ENCODE results near the gene SIX6. TPM values are rescaled to one million over a fixed set of nuclear protein-coding genes. Genes with fewer than 3 reads are reported as not detected.
"Not testable (repeated sequence)": the region's sequence is repeated elsewhere in the genome, so short reads cannot be mapped to it uniquely, and the experiment has no call there.

Gene SIX6
- total RNA-seq = not detected
- polyA plus RNA-seq = not detected
- long read RNA-seq, donor 1 = 0 reads
- long read RNA-seq, donor 2 = 0 reads

DNA sequence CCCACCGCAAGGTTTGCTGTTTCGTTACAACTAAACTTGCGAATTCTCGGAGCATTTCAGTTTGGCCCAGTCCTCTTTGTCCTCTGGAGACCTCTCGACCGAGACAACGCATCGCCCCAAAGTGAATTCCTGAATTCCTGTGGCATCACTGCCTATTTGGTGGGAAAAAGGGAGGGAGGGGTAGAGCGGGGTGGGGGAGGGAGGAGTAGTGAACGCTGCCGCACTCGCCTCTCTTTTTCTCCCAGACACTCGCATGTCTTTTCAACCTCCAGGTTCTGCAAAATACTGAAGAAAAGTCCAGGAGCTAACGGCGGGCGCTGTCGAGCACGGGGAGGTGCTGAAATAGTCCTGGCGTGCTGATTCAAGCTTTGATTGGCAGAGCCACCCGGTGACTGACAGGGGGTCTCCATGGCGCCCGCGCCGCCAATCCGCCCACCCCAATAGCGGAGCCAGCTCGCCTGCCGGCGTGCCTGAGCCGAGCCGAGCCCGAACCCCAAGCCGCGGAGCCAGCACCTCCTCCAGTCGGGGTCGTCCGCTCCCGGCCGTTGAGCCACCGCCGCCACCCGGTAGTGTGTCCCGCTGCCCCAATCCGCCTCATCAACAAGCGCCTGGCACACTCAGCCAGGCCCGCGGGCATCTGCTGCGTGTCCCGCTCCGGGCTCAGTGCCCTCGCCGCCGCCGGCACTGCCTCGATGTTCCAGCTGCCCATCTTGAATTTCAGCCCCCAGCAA, at the start of gene SIX6:
SIX6 (plus strand) TSS at position 440 of the 731 bp plus-strand sequence; CDS start at position 693, 253 bp downstream.
- no peak within 1 kb of the TSS for H3K27ac ChIP-seq (ENCODE audit: low read depth in 1 of 2, low read length in 2 of 2)
- H3K4me1 ChIP-seq (ENCODE audit: control insufficient read depth in 1 of 2, insufficient read depth in 2 of 2, low read length in 2 of 2) = no peaks in the 10 kb centered on the region
- peak in 1 of 2 donors; percentile 77 for DNase-seq
- no peak within 1 kb of the TSS for H3K4me3 ChIP-seq (ENCODE audit: low read length in 2 of 2)
- intact Hi-C loops (cut with DNase I) = no loop called here
- 1 to 2% methylated on average over 54 to 55 of the region's 55 CpGs for WGBS, 2 donors
- peaks cover 1% of the 10 kb centered on the region for H3K9me3 ChIP-seq (ENCODE audit: control insufficient read depth, low read length)
- peak; percentile 15 for ATAC-seq (ENCODE audit: low FRiP score)
- H3K36me3 ChIP-seq (ENCODE audit: control insufficient read depth in 1 of 2, insufficient read depth in 2 of 2, low read length in 1 of 2) = no peaks in the 10 kb centered on the region
- H3K27me3 ChIP-seq (ENCODE audit: control insufficient read depth in 1 of 2, insufficient read depth in 2 of 2, low read length in 1 of 2) = peaks cover 0 to 2% of the 10 kb centered on the region in 2 donors

DNA sequence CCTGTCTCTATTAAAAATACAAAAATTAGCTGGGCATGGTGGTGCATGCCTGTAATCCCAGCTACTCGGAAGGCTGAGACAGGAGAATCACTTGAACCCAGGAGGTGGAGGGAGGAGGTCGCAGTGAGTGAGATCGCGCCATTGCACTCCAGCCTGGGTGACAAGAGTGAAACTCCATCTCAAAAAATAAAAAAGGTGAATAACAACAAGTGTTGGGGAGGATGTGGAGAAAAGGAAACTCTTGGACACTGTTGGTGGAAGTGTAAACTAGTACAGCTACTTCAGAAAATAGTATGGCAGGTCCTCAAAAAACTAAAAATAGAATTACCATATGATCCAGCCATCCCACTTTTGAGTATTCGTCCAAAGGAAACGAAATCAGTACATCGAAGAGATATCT, 28.7 kb upstream of the SIX6 start:
- H3K4me3 ChIP-seq (ENCODE audit: low read length in 2 of 2); H3K27ac ChIP-seq (ENCODE audit: low read depth in 1 of 2, low read length in 2 of 2); DNase-seq; H3K27me3 ChIP-seq (ENCODE audit: control insufficient read depth in 1 of 2, insufficient read depth in 2 of 2, low read length in 1 of 2); H3K36me3 ChIP-seq (ENCODE audit: control insufficient read depth in 1 of 2, insufficient read depth in 2 of 2, low read length in 1 of 2); H3K4me1 ChIP-seq (ENCODE audit: control insufficient read depth in 1 of 2, insufficient read depth in 2 of 2, low read length in 2 of 2); H3K9me3 ChIP-seq (ENCODE audit: control insufficient read depth, low read length); ATAC-seq (ENCODE audit: low FRiP score); intact Hi-C loops (cut with DNase I): not testable (repeated sequence)
- WGBS, 2 donors = 92 to 95% methylated on average over 7 of the region's 7 CpGs

- no peak for ATAC-seq (ENCODE audit: low FRiP score)
- DNase-seq = no peak
- H3K4me3 ChIP-seq (ENCODE audit: low read length in 2 of 2) = no peak overlapping the region
- H3K4me1 ChIP-seq (ENCODE audit: control insufficient read depth in 1 of 2, insufficient read depth in 2 of 2, low read length in 2 of 2) = no peaks in the 10 kb centered on the region
- peaks cover 1% of the 10 kb centered on the region for H3K9me3 ChIP-seq (ENCODE audit: control insufficient read depth, low read length)
- no peaks in the 10 kb centered on the region for H3K36me3 ChIP-seq (ENCODE audit: control insufficient read depth in 1 of 2, insufficient read depth in 2 of 2, low read length in 1 of 2)
- no peak overlapping the region for H3K27ac ChIP-seq (ENCODE audit: low read depth in 1 of 2, low read length in 2 of 2)
- WGBS, 2 donors = 72 to 76% methylated on average over 1 of the region's 1 CpG
- intact Hi-C loops (cut with DNase I) = no loop called here
- peaks cover 0 to 3% of the 10 kb centered on the region in 2 donors for H3K27me3 ChIP-seq (ENCODE audit: control insufficient read depth in 1 of 2, insufficient read depth in 2 of 2, low read length in 1 of 2)
Observed at GRCh38 chr14:60482743-60483142, 26.2 kb upstream of the SIX6 start.

GRCh38 chr14:60485057-60485597, 23.8 kb upstream of the SIX6 start:
- 4 to 6% methylated on average over 25 of the region's 25 CpGs for WGBS, 2 donors
- DNase-seq (peak in 1 of 2 donors; percentile 67), ATAC-seq (ENCODE audit: low FRiP score) (peak; percentile 26)
- H3K27me3 ChIP-seq (ENCODE audit: control insufficient read depth in 1 of 2, insufficient read depth in 2 of 2, low read length in 1 of 2) = peaks cover 0 to 3% of the 10 kb centered on the region in 2 donors
- peaks cover 1% of the 10 kb centered on the region for H3K9me3 ChIP-seq (ENCODE audit: control insufficient read depth, low read length)
- intact Hi-C loops (cut with DNase I) = no loop called here
- no peak overlapping the region for H3K27ac ChIP-seq (ENCODE audit: low read depth in 1 of 2, low read length in 2 of 2)
- H3K4me3 ChIP-seq (ENCODE audit: low read length in 2 of 2) = no peak overlapping the region
- H3K4me1 ChIP-seq (ENCODE audit: control insufficient read depth in 1 of 2, insufficient read depth in 2 of 2, low read length in 2 of 2) = no peaks in the 10 kb centered on the region
- no peaks in the 10 kb centered on the region for H3K36me3 ChIP-seq (ENCODE audit: control insufficient read depth in 1 of 2, insufficient read depth in 2 of 2, low read length in 1 of 2)

DNA sequence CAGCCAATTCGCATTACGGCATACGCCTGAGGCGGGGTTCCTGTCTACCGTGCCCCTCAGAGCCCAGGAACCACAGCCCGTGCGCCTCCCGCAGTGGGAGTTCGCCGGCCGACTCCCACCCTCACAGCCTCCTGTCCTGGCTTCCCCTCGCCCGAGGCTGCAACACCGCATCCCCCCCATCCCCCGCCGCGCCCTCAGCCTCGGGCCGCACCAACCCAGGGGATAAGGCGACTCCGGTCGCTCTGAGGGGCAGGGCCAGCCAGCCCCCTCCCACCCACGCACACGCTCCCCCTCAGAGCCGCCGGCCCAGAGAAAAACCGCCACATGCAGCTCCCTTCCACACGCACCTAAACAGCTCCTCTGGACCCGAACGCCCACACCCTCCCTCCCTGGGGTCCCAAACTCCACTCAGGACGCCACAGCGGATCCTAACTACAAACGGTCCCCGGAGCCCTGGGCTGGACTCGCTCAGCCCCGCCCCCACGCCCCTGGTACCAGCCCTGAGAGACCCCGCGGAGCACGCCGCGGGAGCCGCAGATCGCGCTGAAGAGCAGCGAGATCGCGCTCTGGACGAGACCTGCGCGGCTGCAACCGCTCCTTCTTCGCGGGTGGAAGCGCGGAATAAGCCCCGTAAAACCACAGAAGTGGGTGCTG, 23.2 kb upstream of the SIX6 start, which contains the start of gene C14orf39:
C14orf39 (minus strand) TSS at position 466 of the 654 bp plus-strand sequence. CDS start 985 bp downstream, outside the sequence.
- DNase-seq = peak in 1 of 2 donors; percentile 57
- no peaks in the 10 kb centered on the region for H3K36me3 ChIP-seq (ENCODE audit: control insufficient read depth in 1 of 2, insufficient read depth in 2 of 2, low read length in 1 of 2)
- intact Hi-C loops (cut with DNase I) = no loop called here
- peaks cover 0 to 3% of the 10 kb centered on the region in 2 donors for H3K27me3 ChIP-seq (ENCODE audit: control insufficient read depth in 1 of 2, insufficient read depth in 2 of 2, low read length in 1 of 2)
- H3K4me1 ChIP-seq (ENCODE audit: control insufficient read depth in 1 of 2, insufficient read depth in 2 of 2, low read length in 2 of 2) = no peaks in the 10 kb centered on the region
- WGBS, 2 donors = 2% methylated on average over 56 to 57 of the region's 57 CpGs
- H3K4me3 ChIP-seq (ENCODE audit: low read length in 2 of 2) = no peak within 1 kb of the TSS
- no peak within 1 kb of the TSS for H3K27ac ChIP-seq (ENCODE audit: low read depth in 1 of 2, low read length in 2 of 2)
- peak; percentile 68 for ATAC-seq (ENCODE audit: low FRiP score)
- H3K9me3 ChIP-seq (ENCODE audit: control insufficient read depth, low read length) = peaks cover 1% of the 10 kb centered on the region

GRCh38 chr14:60487211-60487610, 21.7 kb upstream of the SIX6 start:
- Histone ChIP-seq H3K4me1 (ENCODE audit: control insufficient read depth in 1 of 2, insufficient read depth in 2 of 2, low read length in 2 of 2) (no peaks in the 10 kb centered on the region), H3K9me3 (ENCODE audit: control insufficient read depth, low read length) (peaks cover 1% of the 10 kb centered on the region), H3K4me3 (ENCODE audit: low read length in 2 of 2) (no peak overlapping the region), H3K36me3 (ENCODE audit: control insufficient read depth in 1 of 2, insufficient read depth in 2 of 2, low read length in 1 of 2) (no peaks in the 10 kb centered on the region), H3K27me3 (ENCODE audit: control insufficient read depth in 1 of 2, insufficient read depth in 2 of 2, low read length in 1 of 2) (peaks cover 0 to 3% of the 10 kb centered on the region in 2 donors), H3K27ac (ENCODE audit: low read depth in 1 of 2, low read length in 2 of 2) (no peak overlapping the region)
- ATAC-seq (ENCODE audit: low FRiP score) = no peak
- no peak for DNase-seq
- 26% methylated on average over 2 of the region's 2 CpGs for WGBS, 2 donors
- intact Hi-C loops (cut with DNase I) = no loop called here

GRCh38 chr14:60488175-60488574, 20.8 kb upstream of the SIX6 start:
- DNase-seq = no peak
- H3K4me1 ChIP-seq (ENCODE audit: control insufficient read depth in 1 of 2, insufficient read depth in 2 of 2, low read length in 2 of 2) = no peaks in the 10 kb centered on the region
- ATAC-seq (ENCODE audit: low FRiP score) = no peak
- intact Hi-C loops (cut with DNase I) = no loop called here
- no peak overlapping the region for H3K27ac ChIP-seq (ENCODE audit: low read depth in 1 of 2, low read length in 2 of 2)
- H3K27me3 ChIP-seq (ENCODE audit: control insufficient read depth in 1 of 2, insufficient read depth in 2 of 2, low read length in 1 of 2) = peaks cover 0 to 3% of the 10 kb centered on the region in 2 donors
- no peaks in the 10 kb centered on the region for H3K36me3 ChIP-seq (ENCODE audit: control insufficient read depth in 1 of 2, insufficient read depth in 2 of 2, low read length in 1 of 2)
- H3K9me3 ChIP-seq (ENCODE audit: control insufficient read depth, low read length) = peaks cover 1% of the 10 kb centered on the region
- H3K4me3 ChIP-seq (ENCODE audit: low read length in 2 of 2) = no peak overlapping the region

DNA sequence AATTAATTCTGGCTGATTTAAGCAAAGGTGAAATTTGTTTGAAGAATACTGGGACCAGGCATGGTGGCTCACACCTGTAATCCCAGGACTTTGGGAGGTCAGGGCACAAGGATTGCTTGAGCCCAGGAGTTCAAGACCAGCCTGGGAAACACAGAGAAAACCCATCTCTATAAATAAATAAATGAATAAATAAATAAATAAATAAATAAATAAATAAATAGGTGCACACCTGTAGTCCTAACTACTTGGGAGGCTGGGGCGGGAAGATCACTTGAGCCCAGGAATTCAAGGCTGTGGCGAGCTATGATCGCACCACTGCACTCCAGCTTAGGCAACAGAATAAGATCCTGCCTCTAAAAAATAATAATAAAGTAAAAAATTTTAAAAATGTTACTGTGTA, 18.7 kb upstream of the SIX6 start:
- Histone ChIP-seq H3K9me3 (ENCODE audit: control insufficient read depth, low read length) (peaks cover 5% of the 10 kb centered on the region), H3K27me3 (ENCODE audit: control insufficient read depth in 1 of 2, insufficient read depth in 2 of 2, low read length in 1 of 2) (peaks cover 0 to under 1% of the 10 kb centered on the region in 2 donors), H3K4me1 (ENCODE audit: control insufficient read depth in 1 of 2, insufficient read depth in 2 of 2, low read length in 2 of 2) (no peaks in the 10 kb centered on the region), H3K27ac (ENCODE audit: low read depth in 1 of 2, low read length in 2 of 2) (no peak overlapping the region), H3K36me3 (ENCODE audit: control insufficient read depth in 1 of 2, insufficient read depth in 2 of 2, low read length in 1 of 2) (no peaks in the 10 kb centered on the region), H3K4me3 (ENCODE audit: low read length in 2 of 2) (no peak overlapping the region)
- no peak for ATAC-seq (ENCODE audit: low FRiP score)
- DNase-seq = no peak
- intact Hi-C loops (cut with DNase I) = no loop called here
- WGBS, 2 donors = 84 to 90% methylated on average over 3 of the region's 3 CpGs

Measured in aorta (tissue), 5 donors.